GM23338 (cell line): ENCODE results near the gene CCNI. TPM values are rescaled to one million over a fixed set of nuclear protein-coding genes. Genes with fewer than 3 reads are reported as not detected.
A peak's percentile ranks its signal among the peaks of the same experiment; 100 is the strongest.

Source experiments
- ATAC-seq: fragments of 200-7000 bp; cut with Tn5 transposase; 3 replicates; pipeline ENCODE4 v1.9.1; 2020
- DNase-seq: peaks from one replicate; pipeline ENCODE4 v3.0.0-alpha.2; 2015; ENCODE audit warnings: low spot score
- H2AFZ ChIP-seq: fragments of 200-600 bp; sonication (generic); 2 replicates; pipeline ENCODE4 v1.8.0; 2016; ENCODE audit warnings: antibody characterized with exemption, mild to moderate bottlenecking, moderate library complexity
- H3F3A ChIP-seq: fragments of 200-600 bp; sonication (generic); replicated peaks from 2 replicates; pipeline ENCODE4 v1.8.0; 2017; ENCODE audit warnings: antibody characterized with exemption, mixed run types, low read depth
- H3K27ac ChIP-seq: fragments of 200-600 bp; sonication (generic); 2 replicates; pipeline ENCODE4 v1.6.1; 2016; ENCODE audit warnings: low read depth
- H3K27me3 ChIP-seq: fragments of 200-600 bp; sonication (generic); 2 replicates; pipeline ENCODE4 v1.8.0; 2016; ENCODE audit warnings: mild to moderate bottlenecking, mixed run types, moderate library complexity; ENCODE audit not compliant: insufficient read depth
- H3K36me3 ChIP-seq: fragments of 200-600 bp; sonication (generic); 2 replicates; pipeline ENCODE4 v1.8.0; 2016; ENCODE audit warnings: mild to moderate bottlenecking; ENCODE audit not compliant: insufficient read depth
- H3K4me1 ChIP-seq: fragments of 200-600 bp; sonication (generic); 2 replicates; pipeline ENCODE4 v1.8.0; 2016; ENCODE audit warnings: mild to moderate bottlenecking, moderate library complexity; ENCODE audit not compliant: insufficient read depth
- H3K4me2 ChIP-seq: fragments of 200-600 bp; sonication (generic); 2 replicates; pipeline ENCODE4 v1.7.1; 2017; ENCODE audit warnings: mixed run types
- H3K4me3 ChIP-seq: fragments of 200-600 bp; sonication (generic); 2 replicates; pipeline ENCODE4 v1.6.1; 2016; ENCODE audit warnings: mixed run types
- H3K79me2 ChIP-seq: fragments of 200-600 bp; sonication (generic); replicated peaks from 2 replicates; pipeline ENCODE4 v1.8.0; 2017; ENCODE audit warnings: mild to moderate bottlenecking; ENCODE audit not compliant: insufficient read depth
- H3K9me2 ChIP-seq: fragments of 200-600 bp; sonication (generic); 2 replicates; pipeline ENCODE4 v1.8.0; 2017; ENCODE audit not compliant: insufficient read depth
- H4K20me1 ChIP-seq: fragments of 200-600 bp; sonication (generic); replicated peaks from 2 replicates; pipeline ENCODE4 v1.8.0; 2017; ENCODE audit warnings: mild to moderate bottlenecking; ENCODE audit not compliant: insufficient read depth
- H3K27ac Mint-ChIP-seq: 2 replicates; pipeline ENCODE4 v1.8.0; 2020; ENCODE audit warnings: inconsistent platforms, mild to moderate bottlenecking, moderate library complexity, mixed read lengths
- H3K27me3 Mint-ChIP-seq: 3 replicates; pipeline ENCODE4 v1.8.0; 2022; ENCODE audit warnings: low read depth, mild to moderate bottlenecking, moderate library complexity, mixed read lengths, inconsistent platforms; ENCODE audit not compliant: insufficient read depth, poor library complexity
- H3K36me3 Mint-ChIP-seq: 3 replicates; pipeline ENCODE4 v1.8.0; 2021; ENCODE audit warnings: low read depth, mild to moderate bottlenecking, inconsistent platforms, moderate library complexity, mixed read lengths
- H3K4me1 Mint-ChIP-seq: 3 replicates; pipeline ENCODE4 v1.8.0; 2020; ENCODE audit warnings: mild to moderate bottlenecking, inconsistent platforms, mixed read lengths
- H3K4me3 Mint-ChIP-seq: 3 replicates; pipeline ENCODE4 v1.8.0; 2021; ENCODE audit warnings: moderate library complexity, mild to moderate bottlenecking, inconsistent platforms, mixed read lengths
- H3K9me3 Mint-ChIP-seq: 3 replicates; pipeline ENCODE4 v1.8.0; 2020; ENCODE audit warnings: moderate library complexity, mild to moderate bottlenecking, inconsistent platforms, mixed read lengths
- polyA plus RNA-seq: library from polyadenylated mRNA; unstranded; fragments of >200 nt; fragmentation: Nextera tagmentation; extraction: Ambion mirVana; gene quantifications from 2 replicates; pipeline ENCODE4 v1.2.1, GENCODE V29; 2016
- total RNA-seq: library from RNA; depleted of rRNA; stranded (reverse); fragments of >200 nt; shearing (Covaris generic); gene quantifications from 2 replicates; pipeline ENCODE4 v1.2.3, GENCODE V29; 2014
- TF ChIP-seq, protein P1 (sequence below): fragments of 250-450 bp; sonication (Bioruptor Pico); IDR thresholded peaks from 2 replicates; pipeline ENCODE4 v1.5.0; 2020; ENCODE audit warnings: mild to moderate bottlenecking, moderate library complexity
- TF ChIP-seq, protein P2 (sequence below): IDR thresholded peaks from one replicate; pipeline ENCODE4 v1.6.1; 2018; ENCODE audit warnings: antibody characterized with exemption; ENCODE audit not compliant: unreplicated experiment

CCNI gene
- total and polyA plus RNA-seq, 2 experiments from 2014 or later = 207 to 248 TPM

GRCh38 chr4:77040270-77040669, 35.5 kb downstream of the CCNI start (continued):
- TF ChIP-seq, protein P1, sequence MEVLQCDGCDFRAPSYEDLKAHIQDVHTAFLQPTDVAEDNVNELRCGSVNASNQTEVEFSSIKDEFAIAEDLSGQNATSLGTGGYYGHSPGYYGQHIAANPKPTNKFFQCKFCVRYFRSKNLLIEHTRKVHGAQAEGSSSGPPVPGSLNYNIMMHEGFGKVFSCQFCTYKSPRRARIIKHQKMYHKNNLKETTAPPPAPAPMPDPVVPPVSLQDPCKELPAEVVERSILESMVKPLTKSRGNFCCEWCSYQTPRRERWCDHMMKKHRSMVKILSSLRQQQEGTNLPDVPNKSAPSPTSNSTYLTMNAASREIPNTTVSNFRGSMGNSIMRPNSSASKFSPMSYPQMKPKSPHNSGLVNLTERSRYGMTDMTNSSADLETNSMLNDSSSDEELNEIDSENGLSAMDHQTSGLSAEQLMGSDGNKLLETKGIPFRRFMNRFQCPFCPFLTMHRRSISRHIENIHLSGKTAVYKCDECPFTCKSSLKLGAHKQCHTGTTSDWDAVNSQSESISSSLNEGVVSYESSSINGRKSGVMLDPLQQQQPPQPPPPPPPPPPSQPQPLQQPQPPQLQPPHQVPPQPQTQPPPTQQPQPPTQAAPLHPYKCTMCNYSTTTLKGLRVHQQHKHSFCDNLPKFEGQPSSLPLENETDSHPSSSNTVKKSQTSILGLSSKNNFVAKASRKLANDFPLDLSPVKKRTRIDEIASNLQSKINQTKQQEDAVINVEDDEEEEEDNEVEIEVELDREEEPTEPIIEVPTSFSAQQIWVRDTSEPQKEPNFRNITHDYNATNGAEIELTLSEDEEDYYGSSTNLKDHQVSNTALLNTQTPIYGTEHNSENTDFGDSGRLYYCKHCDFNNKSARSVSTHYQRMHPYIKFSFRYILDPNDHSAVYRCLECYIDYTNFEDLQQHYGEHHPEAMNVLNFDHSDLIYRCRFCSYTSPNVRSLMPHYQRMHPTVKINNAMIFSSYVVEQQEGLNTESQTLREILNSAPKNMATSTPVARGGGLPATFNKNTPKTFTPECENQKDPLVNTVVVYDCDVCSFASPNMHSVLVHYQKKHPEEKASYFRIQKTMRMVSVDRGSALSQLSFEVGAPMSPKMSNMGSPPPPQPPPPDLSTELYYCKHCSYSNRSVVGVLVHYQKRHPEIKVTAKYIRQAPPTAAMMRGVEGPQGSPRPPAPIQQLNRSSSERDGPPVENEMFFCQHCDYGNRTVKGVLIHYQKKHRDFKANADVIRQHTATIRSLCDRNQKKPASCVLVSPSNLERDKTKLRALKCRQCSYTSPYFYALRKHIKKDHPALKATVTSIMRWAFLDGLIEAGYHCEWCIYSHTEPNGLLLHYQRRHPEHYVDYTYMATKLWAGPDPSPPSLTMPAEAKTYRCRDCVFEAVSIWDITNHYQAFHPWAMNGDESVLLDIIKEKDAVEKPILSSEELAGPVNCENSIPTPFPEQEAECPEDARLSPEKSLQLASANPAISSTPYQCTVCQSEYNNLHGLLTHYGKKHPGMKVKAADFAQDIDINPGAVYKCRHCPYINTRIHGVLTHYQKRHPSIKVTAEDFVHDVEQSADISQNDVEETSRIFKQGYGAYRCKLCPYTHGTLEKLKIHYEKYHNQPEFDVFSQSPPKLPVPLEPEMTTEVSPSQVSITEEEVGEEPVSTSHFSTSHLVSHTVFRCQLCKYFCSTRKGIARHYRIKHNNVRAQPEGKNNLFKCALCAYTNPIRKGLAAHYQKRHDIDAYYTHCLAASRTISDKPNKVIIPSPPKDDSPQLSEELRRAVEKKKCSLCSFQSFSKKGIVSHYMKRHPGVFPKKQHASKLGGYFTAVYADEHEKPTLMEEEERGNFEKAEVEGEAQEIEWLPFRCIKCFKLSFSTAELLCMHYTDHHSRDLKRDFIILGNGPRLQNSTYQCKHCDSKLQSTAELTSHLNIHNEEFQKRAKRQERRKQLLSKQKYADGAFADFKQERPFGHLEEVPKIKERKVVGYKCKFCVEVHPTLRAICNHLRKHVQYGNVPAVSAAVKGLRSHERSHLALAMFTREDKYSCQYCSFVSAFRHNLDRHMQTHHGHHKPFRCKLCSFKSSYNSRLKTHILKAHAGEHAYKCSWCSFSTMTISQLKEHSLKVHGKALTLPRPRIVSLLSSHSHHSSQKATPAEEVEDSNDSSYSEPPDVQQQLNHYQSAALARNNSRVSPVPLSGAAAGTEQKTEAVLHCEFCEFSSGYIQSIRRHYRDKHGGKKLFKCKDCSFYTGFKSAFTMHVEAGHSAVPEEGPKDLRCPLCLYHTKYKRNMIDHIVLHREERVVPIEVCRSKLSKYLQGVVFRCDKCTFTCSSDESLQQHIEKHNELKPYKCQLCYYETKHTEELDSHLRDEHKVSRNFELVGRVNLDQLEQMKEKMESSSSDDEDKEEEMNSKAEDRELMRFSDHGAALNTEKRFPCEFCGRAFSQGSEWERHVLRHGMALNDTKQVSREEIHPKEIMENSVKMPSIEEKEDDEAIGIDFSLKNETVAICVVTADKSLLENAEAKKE (CRISPR knock-in tag) = no peak
- TF ChIP-seq, protein P2, sequence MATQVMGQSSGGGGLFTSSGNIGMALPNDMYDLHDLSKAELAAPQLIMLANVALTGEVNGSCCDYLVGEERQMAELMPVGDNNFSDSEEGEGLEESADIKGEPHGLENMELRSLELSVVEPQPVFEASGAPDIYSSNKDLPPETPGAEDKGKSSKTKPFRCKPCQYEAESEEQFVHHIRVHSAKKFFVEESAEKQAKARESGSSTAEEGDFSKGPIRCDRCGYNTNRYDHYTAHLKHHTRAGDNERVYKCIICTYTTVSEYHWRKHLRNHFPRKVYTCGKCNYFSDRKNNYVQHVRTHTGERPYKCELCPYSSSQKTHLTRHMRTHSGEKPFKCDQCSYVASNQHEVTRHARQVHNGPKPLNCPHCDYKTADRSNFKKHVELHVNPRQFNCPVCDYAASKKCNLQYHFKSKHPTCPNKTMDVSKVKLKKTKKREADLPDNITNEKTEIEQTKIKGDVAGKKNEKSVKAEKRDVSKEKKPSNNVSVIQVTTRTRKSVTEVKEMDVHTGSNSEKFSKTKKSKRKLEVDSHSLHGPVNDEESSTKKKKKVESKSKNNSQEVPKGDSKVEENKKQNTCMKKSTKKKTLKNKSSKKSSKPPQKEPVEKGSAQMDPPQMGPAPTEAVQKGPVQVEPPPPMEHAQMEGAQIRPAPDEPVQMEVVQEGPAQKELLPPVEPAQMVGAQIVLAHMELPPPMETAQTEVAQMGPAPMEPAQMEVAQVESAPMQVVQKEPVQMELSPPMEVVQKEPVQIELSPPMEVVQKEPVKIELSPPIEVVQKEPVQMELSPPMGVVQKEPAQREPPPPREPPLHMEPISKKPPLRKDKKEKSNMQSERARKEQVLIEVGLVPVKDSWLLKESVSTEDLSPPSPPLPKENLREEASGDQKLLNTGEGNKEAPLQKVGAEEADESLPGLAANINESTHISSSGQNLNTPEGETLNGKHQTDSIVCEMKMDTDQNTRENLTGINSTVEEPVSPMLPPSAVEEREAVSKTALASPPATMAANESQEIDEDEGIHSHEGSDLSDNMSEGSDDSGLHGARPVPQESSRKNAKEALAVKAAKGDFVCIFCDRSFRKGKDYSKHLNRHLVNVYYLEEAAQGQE = no peak

- Mint-ChIP-seq H3K27ac (peak overlapping the region; percentile 5; the same call in 1 of the 2 replicates), H3K27me3 (no peaks in the 10 kb centered on the region), H3K36me3 (peaks cover 5% of the 10 kb centered on the region), H3K4me1 (peaks cover 9% of the 10 kb centered on the region), H3K4me3 (no peak overlapping the region), H3K9me3 (no peaks in the 10 kb centered on the region)
- no peaks in the 10 kb centered on the region for H3K27me3 ChIP-seq
- no peaks in the 10 kb centered on the region for H3F3A ChIP-seq
- no peak overlapping the region for H2AFZ ChIP-seq
- H3K36me3 ChIP-seq = no peaks in the 10 kb centered on the region
- H3K4me1 ChIP-seq = no peaks in the 10 kb centered on the region
- H3K9me2 ChIP-seq = no peaks in the 10 kb centered on the region
- H3K4me2 ChIP-seq = no peak overlapping the region
- no peak for ATAC-seq
- no peak overlapping the region for H3K4me3 ChIP-seq
- no peaks in the 10 kb centered on the region for H3K79me2 ChIP-seq
- no peak overlapping the region for H3K27ac ChIP-seq
- DNase-seq = no peak
- H4K20me1 ChIP-seq = no peaks in the 10 kb centered on the region
- TF ChIP-seq, protein P2 = no peak
Observed at GRCh38 chr4:77039796-77040195, 36.0 kb downstream of the CCNI start.
